ENCODE data around the gene UNC13D.

GRCh38 chr17:75826561-75827307 lies 17.5 kb downstream of the UNC13D start:
- TF ChIP-seq ZNF764 (CRISPR knock-in tag; IDR thresholded peaks at IDR 0.05; ENCODE audit: low read depth), result no peak
- no peak for TF ChIP-seq NFRKB (IDR thresholded peaks at IDR 0.05; ENCODE audit: low read depth)
- TF ChIP-seq, protein P1, sequence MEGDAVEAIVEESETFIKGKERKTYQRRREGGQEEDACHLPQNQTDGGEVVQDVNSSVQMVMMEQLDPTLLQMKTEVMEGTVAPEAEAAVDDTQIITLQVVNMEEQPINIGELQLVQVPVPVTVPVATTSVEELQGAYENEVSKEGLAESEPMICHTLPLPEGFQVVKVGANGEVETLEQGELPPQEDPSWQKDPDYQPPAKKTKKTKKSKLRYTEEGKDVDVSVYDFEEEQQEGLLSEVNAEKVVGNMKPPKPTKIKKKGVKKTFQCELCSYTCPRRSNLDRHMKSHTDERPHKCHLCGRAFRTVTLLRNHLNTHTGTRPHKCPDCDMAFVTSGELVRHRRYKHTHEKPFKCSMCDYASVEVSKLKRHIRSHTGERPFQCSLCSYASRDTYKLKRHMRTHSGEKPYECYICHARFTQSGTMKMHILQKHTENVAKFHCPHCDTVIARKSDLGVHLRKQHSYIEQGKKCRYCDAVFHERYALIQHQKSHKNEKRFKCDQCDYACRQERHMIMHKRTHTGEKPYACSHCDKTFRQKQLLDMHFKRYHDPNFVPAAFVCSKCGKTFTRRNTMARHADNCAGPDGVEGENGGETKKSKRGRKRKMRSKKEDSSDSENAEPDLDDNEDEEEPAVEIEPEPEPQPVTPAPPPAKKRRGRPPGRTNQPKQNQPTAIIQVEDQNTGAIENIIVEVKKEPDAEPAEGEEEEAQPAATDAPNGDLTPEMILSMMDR (IDR thresholded peaks at IDR 0.05 in 2 of 3, conservative IDR thresholded peaks at IDR 0.05 in 1 of 3; ENCODE audit: insufficient read depth in 2 of 3, low read depth in 1 of 3, low read length in 3 of 3), result no peak
- no peak for TF ChIP-seq ZNF717 (CRISPR knock-in tag; IDR thresholded peaks at IDR 0.05)
- no peak for TF ChIP-seq NR3C1 (CRISPR knock-in tag; IDR thresholded peaks at IDR 0.05)
- no peak for TF ChIP-seq SNRNP70 (optimal IDR thresholded peaks at IDR 0.05; ENCODE audit: low read depth, low read length)
- no peak for TF ChIP-seq MYC (IDR thresholded peaks at IDR 0.05; ENCODE audit: low read depth, low read length)
- TF ChIP-seq MYC (CRISPR knock-in tag; IDR thresholded peaks at IDR 0.05; ENCODE audit: borderline replicate concordance, low read depth), result no peak
